ENCODE data around the gene ITSN1.
"Not testable (repeated sequence)": the region's sequence is repeated elsewhere in the genome, so short reads cannot be mapped to it uniquely, and the experiment has no call there.

DNA sequence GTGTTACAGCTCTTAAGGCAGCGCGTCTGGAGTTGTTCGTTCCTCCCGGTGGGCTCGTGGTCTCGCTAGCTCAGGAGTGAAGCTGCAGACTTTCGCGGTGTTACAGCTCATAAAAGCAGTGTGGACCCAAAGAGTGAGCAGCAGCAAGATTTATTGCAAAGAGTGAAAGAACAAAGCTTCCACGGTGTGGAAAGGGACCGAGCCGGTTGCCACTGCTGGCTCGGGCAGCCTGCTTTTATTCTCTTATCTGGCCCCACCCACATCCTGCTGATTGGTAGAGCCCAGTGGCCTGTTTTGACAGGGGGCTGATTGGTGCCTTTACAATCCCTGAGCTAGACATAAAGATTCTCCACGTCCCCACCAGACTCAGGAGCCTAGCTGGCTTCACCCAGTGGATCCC lies 225.6 kb downstream of the ITSN1 start:
- TF ChIP-seq, protein P1, sequence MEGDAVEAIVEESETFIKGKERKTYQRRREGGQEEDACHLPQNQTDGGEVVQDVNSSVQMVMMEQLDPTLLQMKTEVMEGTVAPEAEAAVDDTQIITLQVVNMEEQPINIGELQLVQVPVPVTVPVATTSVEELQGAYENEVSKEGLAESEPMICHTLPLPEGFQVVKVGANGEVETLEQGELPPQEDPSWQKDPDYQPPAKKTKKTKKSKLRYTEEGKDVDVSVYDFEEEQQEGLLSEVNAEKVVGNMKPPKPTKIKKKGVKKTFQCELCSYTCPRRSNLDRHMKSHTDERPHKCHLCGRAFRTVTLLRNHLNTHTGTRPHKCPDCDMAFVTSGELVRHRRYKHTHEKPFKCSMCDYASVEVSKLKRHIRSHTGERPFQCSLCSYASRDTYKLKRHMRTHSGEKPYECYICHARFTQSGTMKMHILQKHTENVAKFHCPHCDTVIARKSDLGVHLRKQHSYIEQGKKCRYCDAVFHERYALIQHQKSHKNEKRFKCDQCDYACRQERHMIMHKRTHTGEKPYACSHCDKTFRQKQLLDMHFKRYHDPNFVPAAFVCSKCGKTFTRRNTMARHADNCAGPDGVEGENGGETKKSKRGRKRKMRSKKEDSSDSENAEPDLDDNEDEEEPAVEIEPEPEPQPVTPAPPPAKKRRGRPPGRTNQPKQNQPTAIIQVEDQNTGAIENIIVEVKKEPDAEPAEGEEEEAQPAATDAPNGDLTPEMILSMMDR (IDR thresholded peaks at IDR 0.05): not testable (repeated sequence)
- not testable (repeated sequence) for TF ChIP-seq POLR2A (IDR thresholded peaks at IDR 0.05)
